Measurements from ENCODE around the gene ROBO2.

DNA sequence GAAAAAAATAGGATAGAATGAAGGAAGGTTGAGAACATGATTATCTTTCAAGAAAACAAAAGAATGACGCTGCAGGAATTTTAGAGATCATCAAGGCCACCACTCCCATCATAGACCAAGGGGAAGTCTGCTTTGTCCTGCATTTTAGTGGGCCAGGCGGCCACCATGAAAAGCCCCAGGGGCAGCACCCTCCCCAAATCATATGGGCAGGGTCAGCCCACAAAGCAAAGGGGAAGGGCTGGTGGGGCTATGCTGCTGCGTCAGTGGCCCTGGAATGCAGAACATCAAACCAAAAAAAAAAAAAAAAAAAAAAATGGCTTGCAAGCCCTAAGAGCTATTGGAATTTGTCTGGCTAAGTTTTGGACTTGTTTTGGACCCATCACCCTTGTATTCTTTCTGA lies 620.8 kb downstream of the ROBO2 start:
- TF ChIP-seq POLR2A (IDR thresholded peaks at IDR 0.05) = no peak
- TF ChIP-seq, protein P1, sequence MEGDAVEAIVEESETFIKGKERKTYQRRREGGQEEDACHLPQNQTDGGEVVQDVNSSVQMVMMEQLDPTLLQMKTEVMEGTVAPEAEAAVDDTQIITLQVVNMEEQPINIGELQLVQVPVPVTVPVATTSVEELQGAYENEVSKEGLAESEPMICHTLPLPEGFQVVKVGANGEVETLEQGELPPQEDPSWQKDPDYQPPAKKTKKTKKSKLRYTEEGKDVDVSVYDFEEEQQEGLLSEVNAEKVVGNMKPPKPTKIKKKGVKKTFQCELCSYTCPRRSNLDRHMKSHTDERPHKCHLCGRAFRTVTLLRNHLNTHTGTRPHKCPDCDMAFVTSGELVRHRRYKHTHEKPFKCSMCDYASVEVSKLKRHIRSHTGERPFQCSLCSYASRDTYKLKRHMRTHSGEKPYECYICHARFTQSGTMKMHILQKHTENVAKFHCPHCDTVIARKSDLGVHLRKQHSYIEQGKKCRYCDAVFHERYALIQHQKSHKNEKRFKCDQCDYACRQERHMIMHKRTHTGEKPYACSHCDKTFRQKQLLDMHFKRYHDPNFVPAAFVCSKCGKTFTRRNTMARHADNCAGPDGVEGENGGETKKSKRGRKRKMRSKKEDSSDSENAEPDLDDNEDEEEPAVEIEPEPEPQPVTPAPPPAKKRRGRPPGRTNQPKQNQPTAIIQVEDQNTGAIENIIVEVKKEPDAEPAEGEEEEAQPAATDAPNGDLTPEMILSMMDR (IDR thresholded peaks at IDR 0.05) = no peak
